ENCODE measurements around the gene CFAP410.

The CFAP410 gene

DNA sequence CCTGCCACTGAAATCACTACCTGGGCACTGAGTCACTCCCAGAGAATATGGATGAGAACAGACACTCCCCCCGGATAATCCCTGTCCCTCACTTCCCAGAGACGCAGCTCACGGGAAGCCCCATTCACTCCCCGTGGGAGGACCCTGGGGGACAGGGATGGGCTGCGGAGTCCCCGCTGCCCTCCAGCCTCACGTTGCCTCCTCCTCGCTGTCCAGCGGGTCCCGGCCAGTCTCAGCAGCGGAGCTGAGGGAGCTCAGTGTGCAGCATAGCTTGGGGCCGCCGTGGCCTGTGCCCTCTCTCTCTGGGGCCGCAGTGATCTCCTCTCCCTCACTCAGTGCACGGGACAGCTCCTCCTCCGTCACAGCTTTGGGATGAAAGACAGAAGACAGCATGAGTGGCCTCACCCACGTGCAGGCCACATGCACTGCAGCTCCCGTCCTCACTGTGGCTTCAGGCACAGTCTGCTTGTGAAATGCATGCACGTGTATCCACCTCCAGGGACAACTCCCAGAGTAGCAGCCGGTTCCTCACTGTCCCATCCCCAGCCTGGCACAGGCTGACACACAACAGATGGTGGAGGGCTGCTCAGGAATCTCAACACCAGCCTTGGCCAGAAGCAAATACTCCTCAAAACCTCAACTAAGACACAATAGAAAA lies 7.4 kb downstream of the CFAP410 start:
- DNase-seq (ENCODE audit: low read depth, low spot score) = no peak

DNA sequence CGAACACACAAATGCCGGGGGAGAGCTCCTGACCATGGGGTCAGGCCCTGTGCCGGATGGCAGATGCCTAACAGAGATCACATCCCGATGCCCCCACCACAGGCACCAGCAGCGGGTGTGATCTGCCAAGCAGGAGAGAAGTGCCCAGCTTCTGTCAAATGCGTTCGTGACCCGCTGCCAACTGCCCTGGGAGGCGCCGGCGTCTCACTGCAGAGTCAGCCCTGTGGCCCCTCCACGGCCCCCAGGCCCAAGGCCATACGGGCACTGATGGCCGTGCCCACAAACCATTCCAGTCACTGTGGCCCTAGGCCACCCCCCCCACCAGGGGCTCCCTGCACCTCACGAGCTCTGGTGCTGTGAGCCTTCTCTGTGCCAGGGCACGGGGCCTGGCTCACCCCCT lies 8.0 kb downstream of the CFAP410 start:
- no peak for DNase-seq (ENCODE audit: low read depth, low spot score)

- DNase-seq (ENCODE audit: low read depth, low spot score) = no peak
Measured at GRCh38 chr21:44330698-44331097, 8.5 kb downstream of the CFAP410 start.

DNA sequence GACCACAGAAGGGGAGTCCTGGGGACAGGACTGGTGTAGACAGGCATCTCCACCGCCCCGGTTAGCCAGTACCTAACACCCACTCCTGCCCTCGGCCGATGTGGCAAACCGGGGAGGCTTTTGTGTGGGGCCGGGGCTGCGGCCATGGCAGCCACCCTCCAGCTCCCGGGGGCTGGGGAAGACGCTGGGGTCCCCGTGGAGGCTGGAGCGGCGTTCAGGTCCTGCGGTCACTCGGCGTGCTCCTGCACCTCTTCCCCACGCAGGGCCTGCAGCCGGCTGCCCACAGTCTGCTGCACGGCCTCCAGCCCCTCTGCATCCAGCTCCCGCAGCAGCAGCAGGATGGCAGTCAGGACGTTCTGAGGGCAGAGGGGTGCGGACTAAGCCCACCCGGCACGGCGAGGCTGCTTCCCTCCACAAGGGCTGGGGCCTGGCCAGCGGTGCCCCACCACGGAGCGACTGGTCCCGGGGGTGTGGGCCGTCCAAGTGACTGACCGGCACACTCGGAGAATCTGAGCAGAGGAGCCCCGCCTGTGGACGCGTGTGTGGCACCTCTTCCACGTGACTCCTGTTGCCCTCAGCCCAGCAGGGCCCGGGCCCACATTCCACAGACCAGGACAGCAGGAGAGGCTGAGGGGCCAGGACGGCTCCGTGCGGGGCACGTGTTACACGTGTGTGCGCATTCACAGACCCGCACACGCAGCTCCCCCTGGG lies 9.1 kb downstream of the CFAP410 start:
- DNase-seq (ENCODE audit: low read depth, low spot score) = no peak

- no peak for DNase-seq (ENCODE audit: low read depth, low spot score)
Measured at GRCh38 chr21:44329086-44329889, 9.9 kb downstream of the CFAP410 start.

- no peak for DNase-seq (ENCODE audit: low read depth, low spot score)
Measured at GRCh38 chr21:44328242-44328895, 10.8 kb downstream of the CFAP410 start.

GRCh38 chr21:44327603-44327974 lies 11.6 kb downstream of the CFAP410 start:
- no peak for DNase-seq (ENCODE audit: low read depth, low spot score)

GRCh38 chr21:44326716-44327602 lies 12.2 kb downstream of the CFAP410 start:
- no peak for DNase-seq (ENCODE audit: low read depth, low spot score)

- DNase-seq (ENCODE audit: low read depth, low spot score) = no peak
Measured at GRCh38 chr21:44326272-44326647, 12.9 kb downstream of the CFAP410 start.

GRCh38 chr21:44325386-44326271 lies 13.6 kb downstream of the CFAP410 start:
- DNase-seq (ENCODE audit: low read depth, low spot score) = no peak

GRCh38 chr21:44324854-44325107 lies 14.4 kb downstream of the CFAP410 start:
- no peak for DNase-seq (ENCODE audit: low read depth, low spot score)

DNA sequence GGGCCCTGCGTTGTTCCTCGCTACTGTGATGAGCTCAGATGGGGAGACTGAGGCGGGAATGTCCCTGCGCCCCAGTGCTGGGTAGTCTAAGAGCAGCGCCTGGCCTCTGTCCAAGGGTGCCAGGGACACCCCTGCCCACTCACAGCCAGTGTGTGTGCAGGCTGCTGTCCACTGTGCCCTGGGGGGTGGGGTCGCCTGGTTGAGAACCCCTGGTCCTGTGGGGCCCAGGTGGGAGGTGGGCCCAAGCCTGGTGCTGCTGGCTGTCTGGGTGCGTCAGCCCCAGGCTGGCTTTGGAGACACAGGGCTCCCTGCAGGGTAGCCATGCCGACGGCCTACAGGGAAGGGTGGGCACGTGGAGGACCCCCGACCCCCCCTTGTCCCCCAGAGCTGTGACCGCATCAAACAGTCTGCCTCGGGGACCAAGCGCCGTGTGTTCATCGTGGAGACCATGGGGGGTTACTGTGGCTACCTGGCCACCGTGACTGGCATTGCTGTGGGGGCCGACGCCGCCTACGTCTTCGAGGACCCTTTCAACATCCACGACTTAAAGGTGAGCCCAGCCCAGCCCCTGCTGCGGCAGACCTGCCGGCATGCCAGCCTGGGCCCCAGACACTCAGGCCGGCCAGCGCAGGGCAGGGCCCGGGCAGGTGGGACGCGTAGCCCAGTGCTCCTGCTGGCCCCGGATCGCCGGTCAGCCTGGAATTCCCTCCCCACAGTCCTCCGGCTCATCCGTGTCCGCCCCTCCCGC lies 14.9 kb downstream of the CFAP410 start:
- no peak for DNase-seq (ENCODE audit: low read depth, low spot score)

DNA sequence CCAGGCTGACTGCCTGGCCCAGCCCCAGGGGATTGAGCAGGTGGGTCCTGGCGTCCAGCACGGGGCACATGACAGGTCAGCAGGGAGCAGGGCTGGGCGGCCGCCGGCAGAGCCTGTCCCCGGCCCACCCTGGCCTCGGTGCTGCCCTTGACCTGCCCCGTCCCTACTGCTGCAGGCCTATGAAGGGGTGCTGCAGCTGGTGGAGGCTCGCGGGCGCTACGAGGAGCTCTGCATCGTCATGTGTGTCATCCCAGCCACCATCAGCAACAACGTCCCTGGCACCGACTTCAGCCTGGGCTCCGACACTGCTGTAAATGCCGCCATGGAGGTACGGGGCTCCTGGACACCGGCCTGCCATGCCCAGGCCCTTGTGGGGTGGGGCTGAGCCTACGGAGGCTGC lies 15.6 kb downstream of the CFAP410 start:
- DNase-seq (ENCODE audit: low read depth, low spot score) = no peak

- no peak for DNase-seq (ENCODE audit: low read depth, low spot score)
Measured at GRCh38 chr21:44322621-44323325, 16.4 kb downstream of the CFAP410 start.

DNA sequence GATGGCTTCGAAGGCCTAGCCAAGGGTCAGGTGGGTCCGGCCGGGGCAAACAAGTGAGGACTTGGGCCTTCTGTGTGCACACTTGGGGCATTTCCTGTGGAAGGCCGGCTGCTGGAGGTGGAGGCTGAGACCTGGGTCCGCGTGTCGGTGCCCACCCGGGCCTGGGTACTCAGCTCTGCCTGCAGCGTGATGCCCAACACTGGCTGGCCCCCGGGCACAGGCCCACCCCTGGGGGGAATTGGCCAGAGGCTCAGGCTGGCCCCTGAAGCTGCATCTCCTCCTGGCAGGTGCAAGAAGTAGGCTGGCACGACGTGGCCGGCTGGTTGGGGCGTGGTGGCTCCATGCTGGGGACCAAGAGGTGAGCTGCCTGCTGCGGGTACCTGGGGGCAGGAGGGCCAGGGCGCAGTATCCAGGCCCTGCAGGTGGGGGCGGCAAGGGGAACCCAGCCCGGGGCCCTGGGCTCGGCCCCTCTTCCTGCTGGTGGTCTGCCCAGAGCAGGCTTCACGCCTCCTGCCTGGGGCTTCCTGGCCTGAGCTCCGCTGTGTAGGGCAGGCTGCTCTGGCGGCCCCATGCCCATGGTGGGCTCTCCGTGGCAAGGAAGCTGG lies 17.2 kb downstream of the CFAP410 start:
- DNase-seq (ENCODE audit: low read depth, low spot score) = no peak

DNA sequence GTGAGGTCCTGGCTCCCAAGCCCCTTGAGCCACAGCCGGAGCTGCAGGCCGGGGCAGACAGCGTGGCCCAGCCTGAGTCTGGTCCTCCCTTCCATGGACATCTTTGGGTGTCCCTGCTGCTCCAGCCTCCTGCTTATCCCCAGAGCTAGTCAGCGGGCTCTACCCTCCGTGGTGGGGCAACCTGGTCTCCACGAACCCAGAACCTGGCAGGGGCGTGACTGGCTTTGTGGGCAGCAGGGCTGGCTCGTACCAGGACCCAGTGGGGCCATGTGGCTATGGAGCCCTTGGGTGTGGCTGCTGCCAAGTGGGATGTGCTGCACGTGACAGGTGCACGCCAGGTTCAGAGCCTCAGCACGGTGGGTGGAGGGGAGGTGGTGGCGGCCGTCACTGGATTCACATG lies 18.3 kb downstream of the CFAP410 start:
- DNase-seq (ENCODE audit: low read depth, low spot score) = no peak

DNA sequence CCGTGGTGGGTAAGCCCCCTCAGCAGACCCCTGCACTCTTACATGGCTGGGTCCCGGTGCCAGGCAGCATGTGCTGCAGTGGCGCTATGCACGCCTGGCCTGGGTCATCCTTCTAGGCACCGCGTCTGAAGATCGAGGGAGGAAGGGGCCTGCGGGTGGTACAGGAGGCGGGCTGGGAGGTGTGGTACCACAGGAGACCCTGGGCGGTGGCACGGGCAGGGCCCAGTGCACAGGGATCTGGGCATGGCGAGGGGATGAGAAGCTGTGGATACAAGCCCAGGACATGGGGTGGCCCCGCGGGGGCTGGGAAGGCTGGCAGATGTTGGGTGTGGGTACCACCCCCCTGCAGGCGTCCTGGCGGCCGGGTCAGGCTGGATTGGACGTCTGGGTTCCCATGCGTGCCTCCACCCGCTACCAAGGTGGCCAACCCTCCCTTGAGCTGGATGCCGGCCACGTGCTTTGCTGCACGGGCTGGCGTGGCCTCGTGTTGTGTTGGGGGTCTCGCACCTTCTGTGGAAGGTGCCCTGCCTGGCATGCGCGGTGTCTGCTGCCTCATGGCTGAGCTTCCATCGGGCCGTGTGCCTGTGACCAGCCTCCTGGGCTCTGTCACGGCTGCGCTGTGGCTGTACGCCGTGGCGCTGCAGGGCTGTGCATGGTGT lies 19.7 kb downstream of the CFAP410 start:
- no peak for DNase-seq (ENCODE audit: low read depth, low spot score)

Measured in iPS DF 19.7 (cell line).